ENCODE data around the gene ST14.

The ST14 gene

DNA sequence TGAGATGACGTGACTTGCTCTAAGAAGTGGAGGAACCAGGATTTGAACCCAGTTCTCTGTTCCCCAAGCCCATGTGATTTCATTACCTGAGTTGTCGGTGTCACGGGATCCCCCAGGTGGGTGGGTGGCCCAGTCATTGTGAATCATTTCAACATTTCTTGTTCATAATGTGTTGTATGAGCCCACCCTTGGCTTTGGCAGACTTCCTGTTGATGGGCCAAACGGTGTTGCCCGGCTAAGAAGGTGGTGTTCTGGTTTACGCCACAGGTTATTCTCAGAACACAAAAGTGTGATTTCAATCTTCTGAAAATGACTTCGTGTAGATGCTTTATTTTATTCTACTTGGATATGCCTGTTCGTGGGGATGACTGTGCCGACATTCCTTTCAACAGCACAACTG lies 21.6 kb upstream of the ST14 start:
- DNase-seq, result no peak

- DNase-seq, result no peak
These were observed 20.2 kb upstream of the ST14 start for GRCh38 chr11:130139401-130139800.

DNA sequence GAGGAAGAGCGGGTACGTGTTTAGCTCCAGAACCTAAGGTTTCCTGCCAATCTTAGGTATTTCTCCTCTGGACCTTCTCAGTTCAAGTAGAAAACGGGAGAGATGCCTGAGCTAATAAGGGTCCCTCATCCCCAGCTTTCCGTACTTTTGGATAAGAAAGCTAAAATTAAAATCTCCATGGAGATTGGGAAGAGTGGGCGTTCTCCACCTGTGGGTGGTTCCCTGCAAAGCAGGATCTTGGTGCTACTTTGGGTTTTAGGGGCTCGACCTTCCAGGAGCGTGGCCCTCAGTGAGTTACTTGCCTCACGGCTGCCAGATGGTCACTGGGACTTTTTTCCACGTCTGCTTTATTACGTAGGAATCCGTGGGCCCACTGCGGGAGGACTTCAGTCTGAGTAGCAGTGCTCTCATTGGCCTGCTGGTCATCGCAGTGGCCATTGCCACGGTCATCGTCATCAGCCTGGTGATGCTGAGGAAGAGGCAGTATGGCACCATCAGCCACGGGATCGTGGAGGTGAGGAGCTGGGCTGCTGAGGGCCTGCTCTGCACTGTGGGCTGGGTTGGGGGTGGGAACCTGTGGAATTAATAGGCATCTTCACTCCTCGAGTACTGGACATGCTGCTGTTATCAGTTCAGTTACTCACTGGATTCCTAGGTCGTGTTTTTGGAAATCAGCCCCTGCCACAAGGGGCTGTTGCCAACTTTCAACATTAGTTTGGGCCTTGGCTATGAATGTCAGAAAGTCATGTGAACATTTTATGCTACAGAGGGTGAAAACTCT lies 17.8 kb upstream of the ST14 start:
- no peak for DNase-seq

DNA sequence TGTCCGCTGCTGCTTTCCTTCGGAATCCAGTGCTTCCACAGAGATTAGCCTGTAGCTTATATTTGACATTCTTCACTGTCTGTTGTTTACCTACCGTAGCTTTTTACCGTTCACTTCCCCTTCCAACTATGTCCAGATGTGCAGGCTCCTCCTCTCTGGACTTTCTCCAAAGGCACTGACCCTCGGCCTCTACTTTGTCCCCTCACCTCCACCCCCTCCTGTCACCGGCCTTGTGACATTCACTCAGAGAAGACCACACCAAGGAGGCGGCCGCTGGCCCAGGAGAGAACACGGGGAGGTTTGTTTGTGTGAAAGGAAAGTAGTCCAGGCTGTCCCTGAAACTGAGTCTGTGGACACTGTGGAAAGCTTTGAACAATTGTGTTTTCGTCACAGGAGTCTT lies 15.4 kb upstream of the ST14 start:
- no peak for DNase-seq

DNA sequence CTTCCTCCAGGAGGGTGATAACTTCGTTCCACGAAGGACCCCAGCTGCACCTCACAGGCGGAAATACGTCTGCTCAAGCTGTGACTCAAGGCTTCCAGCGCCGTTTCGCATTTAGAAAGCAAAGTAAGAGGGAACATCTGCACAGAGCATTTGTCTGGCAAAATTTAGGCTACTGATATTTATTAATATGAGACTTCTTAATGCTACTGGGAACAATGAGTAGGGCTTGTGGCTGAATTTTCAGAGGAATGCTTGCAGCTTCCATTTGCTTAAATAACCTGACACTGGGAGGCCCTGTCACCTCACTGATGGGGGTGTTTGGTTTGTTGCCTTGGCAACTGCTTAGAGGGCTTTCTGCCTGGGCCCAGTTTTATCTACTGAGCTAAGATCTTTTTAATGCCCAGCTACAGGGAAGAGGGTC lies 14.7 kb upstream of the ST14 start:
- DNase-seq, result no peak

GRCh38 chr11:130145311-130145812 lies 14.2 kb upstream of the ST14 start:
- no peak for DNase-seq

DNA sequence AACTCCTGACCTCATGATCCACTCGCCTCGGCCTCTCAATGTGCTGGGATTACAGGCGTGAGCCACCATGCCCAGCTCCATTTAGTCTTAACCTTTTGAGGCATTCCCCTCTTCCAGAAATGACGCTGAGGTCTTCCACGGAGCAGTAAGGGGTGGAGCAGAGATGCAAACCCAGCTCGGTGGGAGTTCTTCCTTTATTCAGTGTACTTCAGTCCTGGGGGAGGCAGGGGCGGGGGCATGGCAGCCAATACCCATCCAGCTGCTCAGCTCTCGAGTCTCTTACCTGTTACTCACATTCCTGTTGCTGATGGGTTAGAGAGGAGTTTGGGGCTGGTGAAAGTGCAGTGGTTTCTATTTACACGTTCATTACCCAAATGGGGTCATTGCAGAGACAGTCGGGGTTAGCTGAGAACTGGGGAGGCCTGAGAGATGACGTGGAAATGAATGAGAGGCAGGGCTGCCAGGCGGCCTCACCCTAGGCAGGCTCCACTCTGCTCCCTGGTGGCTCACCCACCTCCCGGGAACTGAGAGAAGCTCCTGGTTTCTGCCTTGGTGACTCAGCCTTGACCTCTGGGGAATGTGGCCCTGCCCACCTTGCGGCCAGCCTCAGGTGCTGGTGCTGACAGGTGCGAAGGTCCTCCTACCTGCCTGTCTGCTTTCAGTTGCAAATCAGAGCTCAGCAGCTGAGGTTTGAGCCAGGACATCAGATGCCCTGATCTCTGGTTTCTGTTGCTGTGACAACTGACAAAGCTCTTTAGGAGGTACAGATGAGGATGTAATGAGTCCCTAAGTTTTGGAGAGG lies 13.4 kb upstream of the ST14 start:
- peak in 1 of 2 experiments; percentile 21 for DNase-seq

GRCh38 chr11:130146796-130147195 lies 12.8 kb upstream of the ST14 start:
- no peak for DNase-seq

GRCh38 chr11:130148796-130149326 lies 10.7 kb upstream of the ST14 start:
- DNase-seq, result no peak

GRCh38 chr11:130150790-130151189 lies 8.8 kb upstream of the ST14 start:
- DNase-seq, result no peak

DNA sequence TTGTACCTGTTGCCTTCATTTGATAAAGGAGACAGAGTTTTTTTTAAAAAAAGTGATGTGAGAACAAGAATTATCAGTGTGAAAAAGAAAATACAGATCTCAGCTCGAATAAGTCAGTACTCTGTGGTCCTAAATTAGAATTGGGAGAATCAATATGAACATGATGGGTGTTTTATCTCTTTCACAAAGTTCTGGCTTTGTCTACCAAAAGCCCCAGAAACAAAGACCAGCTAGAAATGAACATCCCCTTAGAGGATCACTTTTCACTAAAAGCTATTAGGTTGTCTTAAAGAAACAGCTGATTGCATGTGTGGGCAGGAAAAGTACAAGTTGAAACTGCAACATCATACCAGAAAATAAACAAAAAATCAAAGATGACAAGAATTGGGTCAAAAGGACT lies 8.4 kb upstream of the ST14 start:
- DNase-seq, result no peak

DNA sequence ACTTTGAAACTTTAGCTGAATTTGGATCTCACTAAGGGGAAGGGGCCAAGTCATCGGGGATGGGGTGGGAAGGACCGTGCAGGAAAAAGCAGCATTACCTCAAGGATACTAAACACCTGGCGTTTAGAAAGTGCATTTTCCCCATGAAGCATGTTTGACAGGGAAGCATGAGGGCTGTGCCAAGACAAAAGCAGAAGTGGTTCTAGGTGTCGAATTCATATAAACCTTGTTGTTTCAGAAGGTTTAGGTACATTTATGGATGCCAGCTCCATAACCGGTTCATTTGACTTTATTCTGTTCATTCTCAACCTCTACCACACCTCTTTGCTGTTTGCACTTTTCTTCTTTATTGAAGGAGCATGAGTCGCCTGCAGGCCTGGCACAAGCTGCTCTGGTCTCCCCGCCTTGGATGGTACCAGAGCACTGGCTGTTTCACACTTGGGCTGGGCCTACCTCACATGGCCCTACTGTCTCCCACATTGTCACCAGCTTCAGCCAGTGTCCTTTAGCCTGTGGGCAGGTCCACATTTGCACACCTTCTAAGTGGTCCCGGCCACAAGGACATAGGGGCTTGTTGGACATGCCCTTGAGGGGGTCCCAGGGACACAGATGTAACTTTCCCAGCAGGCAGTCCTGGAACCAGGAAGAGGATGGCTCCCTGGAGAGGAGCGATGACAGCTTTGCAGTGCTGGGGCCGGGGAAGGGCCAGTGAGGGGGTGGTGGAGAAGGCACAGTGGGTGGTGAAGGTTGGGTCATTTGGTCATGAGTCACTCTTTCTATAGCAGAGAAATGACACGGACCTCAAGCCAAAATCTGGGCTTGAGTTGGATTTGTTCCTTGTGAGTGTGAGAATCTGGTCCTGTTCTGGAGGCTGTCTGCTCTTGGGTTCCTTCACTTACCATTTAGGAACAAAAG lies 3.2 kb upstream of the ST14 start:
- DNase-seq, result no peak

DNA sequence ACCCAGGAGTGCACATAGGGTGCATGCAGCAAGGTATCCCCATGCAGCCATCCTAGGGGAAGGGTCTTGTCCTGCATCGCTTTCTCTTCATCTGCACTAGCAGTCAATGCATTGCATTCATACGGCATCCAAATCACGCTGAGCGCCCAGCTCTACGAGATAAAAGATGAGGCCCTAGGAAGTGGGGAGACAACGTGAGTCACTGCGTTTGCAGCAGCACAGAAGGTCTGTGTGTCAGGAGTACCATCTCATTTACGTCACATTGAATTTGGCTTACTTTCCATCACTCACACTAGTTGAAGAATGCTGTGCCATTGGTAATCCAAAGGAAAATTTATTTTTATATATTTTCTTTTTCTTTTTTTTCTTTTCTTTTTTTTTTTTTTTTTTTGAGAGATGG lies 2.5 kb upstream of the ST14 start:
- no peak for DNase-seq

GRCh38 chr11:130157840-130158239 lies 1.7 kb upstream of the ST14 start:
- no peak for DNase-seq

DNA sequence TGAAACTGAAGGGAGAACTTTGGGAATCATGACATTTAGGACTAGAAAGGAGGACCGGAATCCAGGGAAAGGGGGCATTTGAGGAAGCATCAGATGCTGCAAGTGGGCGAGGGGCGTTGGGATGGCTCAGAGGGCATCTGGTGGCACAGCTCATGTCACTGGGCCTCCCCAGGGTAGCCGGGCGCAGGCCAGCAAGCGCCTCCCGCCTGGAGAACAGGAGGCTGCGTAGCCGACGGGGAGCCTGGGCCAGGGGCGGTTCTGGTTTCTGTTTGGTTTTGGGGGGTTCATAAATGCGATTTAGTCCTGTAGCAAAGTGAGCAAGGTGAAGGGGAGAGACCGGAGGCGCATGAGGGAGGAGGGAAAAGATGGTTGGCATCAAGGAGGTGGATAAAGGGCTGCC lies 443 bp upstream of the ST14 start:
- no peak for DNase-seq

- DNase-seq, result no peak
These were observed 1.0 kb downstream of the ST14 start for GRCh38 chr11:130160498-130161155.

- no peak for DNase-seq
These were observed 2.0 kb downstream of the ST14 start for GRCh38 chr11:130161441-130162145.

DNA sequence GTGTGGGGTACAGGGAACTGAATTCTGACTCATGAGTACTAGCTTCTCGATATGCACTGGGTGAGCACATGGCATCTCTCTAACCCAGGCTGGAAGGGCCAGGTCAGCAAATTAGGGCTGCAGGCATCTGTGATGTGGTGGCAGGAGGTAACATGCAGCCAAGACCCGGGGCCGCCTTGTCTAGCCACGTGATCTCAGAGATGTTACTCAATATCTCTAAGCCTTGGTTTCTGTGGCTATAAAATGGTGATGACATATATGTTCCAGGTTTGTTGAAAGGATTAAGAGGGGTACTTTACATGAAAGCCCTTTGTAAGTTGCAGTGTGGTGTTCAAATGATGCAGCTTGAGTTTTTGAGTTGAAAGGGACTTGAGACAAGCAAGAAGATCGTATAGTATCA lies 3.2 kb downstream of the ST14 start:
- DNase-seq, result no peak

DNA sequence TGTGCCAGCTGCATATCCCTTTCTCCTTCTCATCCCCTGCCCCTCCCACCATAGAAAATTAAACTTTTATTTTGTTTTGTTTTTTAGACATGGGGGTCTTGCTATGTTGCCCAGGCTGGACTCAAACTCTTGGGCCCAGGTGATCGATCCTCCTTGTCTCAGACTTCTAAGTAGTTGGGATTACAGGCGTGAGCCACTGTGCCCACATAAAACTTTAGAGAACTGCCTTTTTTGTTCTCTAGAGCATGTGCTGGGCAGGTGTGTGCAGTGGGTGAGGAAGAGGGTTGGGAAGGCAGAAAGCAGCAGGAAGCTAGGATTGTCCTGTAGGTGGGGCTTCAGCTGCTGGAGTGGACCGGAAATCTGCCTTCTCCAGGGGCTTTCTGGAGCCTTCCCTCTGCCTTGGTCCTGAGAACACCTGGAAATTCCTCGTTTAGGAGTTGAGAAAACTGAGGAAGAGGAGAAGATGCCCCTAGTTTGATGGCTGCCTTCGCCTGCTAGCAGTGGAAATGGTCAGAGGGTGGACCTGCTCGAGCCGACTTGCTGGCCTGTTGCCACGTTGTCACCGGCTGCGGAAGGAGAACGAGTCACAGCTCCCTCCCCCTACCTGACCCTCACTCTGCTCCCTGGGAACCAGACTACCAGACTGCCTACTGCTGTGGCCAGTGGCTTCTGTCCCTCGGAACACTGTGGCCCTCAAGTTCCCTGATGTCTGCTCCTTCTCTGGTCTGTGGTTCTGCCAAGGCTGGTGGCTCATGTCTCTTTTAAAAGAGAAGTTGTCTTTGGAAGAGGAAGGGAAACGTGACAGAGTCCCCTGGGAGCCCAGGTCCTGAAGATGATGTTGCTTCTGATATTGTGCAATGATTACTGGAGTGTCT lies 4.0 kb downstream of the ST14 start:
- DNase-seq, result no peak

DNA sequence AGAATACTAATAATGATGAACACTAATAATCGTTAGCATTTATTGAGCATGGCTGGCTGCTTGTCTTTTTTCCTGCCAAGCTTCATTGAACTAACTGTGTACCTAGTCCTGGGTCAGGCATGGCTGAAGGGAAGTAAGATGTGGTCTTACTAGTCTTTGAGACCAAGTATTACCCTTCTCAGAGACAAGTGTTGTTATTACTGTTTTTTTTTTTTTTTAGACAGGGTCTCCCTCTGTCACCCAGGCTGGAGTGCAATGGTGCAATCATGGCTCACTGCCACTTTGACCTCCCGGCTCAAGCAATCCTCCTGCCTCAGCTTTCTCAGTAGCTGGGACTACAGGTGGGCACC lies 4.6 kb downstream of the ST14 start:
- DNase-seq, result no peak

All from SW 1271 (cell line).